ENCODE measurements around the gene RAB30.

Gene RAB30, protein sequence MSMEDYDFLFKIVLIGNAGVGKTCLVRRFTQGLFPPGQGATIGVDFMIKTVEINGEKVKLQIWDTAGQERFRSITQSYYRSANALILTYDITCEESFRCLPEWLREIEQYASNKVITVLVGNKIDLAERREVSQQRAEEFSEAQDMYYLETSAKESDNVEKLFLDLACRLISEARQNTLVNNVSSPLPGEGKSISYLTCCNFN
- 0.73 to 9.7 (median 3.1) reads per million in 17 experiments for total RNA-seq

DNA sequence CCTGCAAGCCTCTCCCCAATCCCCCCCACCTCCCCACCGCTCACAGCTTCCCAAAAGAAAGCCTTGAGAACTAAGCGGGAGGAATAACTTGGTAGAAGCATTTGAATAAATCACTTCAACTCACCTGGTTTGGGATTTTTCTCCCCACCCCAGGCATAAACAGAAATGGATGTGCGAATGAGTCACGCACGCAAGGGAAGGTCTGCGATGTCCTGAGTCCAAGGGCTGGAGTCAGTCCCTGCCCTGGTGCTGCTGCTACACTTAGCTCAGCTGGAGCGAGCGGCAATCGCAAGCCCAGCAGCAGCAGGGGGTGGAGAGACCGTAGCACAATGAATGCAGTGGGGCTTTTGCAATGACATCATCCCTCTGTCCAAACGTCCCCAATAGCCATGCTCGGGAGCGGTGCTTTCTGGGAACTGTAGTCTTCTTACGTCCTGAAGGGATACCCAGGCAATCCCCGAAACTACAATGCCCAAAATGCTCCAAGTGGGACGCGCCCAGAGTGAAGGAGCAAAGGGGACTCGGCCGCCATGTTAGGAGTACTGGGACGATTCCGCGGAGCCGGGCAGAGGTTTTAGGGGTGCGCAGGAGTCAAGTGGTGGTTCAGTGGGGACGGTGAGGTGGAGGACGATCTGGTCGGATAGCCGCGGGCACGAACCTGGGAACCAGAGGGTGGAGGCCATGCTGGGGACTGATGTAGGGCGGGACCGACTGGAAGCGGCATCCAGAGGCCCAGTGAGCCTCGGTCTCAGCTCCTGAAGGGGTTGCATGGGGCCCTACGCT is at the start of gene RAB30:
TSS of gene RAB30 (minus strand) at position 331 of the 783 bp plus-strand sequence. CDS start 74,581 bp downstream, outside the sequence.
- DNase-seq: peak; percentile 97 to 100 (median 98)

DNA sequence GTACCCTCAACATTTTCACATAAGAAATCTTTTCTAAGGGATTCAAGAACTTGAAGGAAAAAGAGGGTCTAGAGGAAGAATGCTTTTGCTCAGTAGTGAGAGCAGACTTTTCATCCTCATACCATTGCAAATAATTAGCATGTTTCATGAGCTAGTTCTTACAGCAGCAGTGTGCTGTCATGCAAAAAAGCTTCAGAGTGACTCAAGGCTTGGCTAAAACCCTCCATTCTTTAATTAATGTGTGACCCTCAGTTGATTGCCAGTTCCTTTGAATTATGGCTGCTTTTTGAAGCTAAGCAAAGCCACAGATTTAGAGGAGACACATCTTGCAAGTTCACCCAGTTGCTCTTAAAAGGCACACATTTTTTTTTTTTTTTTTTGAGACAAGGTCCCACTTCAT is 48.6 kb upstream of the RAB30 start:
- no peak for DNase-seq

GRCh38 chr11:83119216-83119615 is 47.5 kb upstream of the RAB30 start:
- no peak for DNase-seq

DNA sequence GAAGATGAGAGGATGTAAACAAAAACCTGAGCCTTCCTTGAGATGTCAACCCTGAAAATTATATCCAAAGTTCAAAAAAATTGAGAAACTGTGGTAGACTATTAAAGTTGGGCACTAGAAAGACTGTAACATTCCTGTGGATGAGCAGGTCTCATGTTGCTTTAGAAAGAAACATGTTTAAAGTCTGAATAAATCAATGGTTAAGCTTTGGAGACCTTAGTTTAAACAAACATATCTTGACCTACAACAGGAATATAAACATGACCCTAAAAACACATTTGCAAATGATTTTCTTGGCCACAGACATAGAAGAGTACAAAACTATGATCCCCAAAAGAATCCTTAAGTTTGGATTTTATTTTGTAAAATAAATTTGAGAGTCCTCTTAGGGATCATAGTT is 47.1 kb upstream of the RAB30 start:
- DNase-seq: no peak

GRCh38 chr11:83116015-83116641 is 44.4 kb upstream of the RAB30 start:
- peak in 1 of 4 experiments; percentile 19 for DNase-seq

DNA sequence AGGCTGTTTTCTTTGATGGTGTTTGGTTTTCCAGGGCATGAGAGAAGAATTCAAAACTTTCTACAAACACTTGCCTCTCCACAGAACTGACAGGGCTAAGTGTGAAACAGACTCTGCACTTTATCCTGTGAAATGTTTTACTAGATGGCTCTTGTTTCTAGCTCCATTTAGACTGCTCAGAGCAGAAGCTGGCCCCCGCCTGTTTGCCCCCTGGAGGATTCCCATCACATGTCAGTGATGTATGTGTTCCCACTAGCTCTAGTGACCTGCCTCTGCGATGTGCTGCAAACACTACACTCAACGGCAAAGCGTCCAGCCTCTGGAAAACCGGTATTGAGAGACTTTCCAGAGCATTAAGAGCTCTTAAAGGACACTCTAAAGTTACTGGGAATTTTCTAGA is 43.9 kb upstream of the RAB30 start:
- DNase-seq: no peak

GRCh38 chr11:83115026-83115425 is 43.3 kb upstream of the RAB30 start:
- no peak for DNase-seq

GRCh38 chr11:83112886-83113285 is 41.2 kb upstream of the RAB30 start:
- no peak for DNase-seq

DNA sequence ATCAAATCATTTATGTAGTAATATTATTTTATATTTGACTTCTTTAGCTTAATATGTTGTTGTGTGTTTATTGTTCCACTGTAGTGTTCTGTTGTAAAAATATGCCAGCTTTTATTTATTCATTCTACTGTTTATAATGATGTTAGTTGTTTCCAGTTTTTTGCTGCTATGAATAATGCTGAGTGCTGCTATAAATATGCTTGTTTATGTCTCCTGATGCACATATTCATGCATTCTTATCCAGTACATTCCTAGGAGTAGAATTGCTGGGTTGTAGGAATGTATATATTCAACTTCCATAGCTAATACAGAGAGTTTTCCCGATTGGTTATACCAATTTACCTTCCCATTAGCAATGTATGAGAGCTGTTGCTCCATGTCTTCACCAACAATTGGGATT is 33.5 kb upstream of the RAB30 start:
- DNase-seq: no peak

DNA sequence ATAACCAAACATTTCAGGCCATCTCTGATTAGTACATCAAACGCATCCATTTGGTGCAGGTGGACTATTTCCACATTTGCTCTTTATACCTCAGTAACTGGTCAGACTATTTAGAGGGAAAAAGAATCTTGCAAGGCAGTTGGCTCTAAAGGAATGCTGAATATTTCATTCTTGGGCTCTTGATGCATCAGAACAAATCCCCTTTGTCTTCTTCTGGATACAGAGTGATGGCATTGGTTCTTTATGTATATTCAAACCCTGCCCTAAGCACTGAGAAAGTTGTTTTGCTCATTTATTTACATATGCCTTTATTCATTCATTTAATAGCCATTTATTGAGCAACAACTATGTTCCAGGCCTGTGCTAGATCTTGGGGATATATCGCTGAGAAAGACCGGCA is 31.1 kb upstream of the RAB30 start:
- no peak for DNase-seq

- no peak for DNase-seq
Measured at GRCh38 chr11:83097429-83098075, 25.9 kb upstream of the RAB30 start.

GRCh38 chr11:83093634-83094033 is 21.9 kb upstream of the RAB30 start:
- DNase-seq: no peak

DNA sequence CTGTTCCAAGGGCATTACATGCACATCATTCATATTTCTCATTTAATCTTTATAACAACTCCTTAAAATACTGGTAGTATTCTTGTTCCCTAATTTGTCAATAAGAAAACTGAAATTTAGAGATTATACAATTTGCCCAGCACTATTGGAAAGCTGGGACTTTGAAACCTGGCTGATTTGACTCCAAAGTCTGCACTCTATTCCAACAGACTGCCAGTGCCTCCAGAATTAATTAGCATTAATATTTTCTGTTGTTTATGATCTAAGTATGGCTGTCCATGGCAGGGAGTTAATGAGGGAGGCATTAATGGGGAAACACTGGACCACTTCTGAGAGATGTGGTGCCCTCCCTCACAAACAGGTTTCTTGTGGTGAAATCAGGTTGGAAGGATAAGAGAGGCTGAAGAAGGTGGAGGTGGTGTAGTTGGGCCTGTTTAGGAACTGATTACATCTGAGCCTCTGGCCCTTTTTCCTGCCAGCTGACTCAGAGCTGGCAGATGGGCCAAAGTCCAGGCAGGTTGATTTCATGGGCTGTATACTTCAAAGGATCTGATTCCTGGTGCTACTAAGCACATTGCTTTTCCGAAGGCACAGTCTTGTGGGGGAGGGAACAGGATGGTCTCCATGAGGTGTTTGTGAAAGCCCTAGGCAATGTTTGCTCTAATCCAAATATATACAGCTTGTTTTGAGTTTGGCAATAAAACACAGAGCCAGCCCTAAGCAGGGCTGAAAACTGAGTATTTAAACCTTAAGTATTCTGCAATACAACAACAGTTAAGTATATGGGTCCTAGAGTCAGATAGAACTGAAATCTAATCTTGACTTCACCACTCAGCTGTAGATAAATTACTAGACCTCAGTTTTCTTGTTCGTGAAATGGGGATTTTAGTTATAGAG is 21.0 kb upstream of the RAB30 start:
- DNase-seq: no peak

- no peak for DNase-seq
Measured at GRCh38 chr11:83088965-83089364, 17.3 kb upstream of the RAB30 start.

DNA sequence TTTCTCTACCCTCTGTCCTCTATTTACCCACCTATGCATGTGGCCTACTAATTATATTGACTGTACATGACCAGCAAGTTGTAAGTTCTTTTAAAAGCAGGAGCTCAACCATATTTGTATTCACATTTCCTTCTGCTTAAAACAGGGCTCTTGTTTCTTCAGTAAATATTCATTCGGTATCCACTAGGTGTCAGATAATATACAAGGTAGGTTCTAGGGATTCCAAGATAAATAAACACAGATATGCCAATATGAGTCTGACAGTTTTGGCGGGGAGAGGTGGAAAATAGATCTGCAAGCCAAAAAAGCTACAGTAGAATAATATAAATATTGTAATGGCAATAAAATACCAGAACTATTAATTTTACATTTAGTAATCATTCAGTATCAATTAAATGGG is 15.3 kb upstream of the RAB30 start:
- peak in 1 of 4 experiments; percentile 8 for DNase-seq

DNA sequence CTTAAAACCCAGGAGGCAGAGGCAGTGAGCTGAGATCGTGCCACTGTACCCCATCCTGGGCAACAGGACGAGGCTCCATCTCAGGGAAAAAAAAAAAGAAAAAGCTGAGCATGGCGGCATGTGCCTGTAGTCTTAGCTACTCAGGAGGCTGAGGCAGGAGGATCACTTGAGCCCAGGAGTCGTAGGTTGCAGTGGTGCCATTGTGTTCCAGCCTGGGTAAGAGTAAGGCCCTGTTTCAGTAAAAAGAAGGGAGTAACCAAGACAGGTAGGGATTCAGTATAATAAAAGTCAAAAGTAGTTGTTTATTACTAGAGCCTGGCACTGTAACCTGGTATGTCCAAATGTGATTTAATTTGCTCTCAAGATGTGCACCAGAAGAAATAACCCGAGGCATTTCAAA is 8.1 kb upstream of the RAB30 start:
- DNase-seq: no peak

GRCh38 chr11:83078269-83078668 is 6.6 kb upstream of the RAB30 start:
- no peak for DNase-seq

- no peak for DNase-seq
Measured at GRCh38 chr11:83073884-83074283, 2.2 kb upstream of the RAB30 start.

DNA sequence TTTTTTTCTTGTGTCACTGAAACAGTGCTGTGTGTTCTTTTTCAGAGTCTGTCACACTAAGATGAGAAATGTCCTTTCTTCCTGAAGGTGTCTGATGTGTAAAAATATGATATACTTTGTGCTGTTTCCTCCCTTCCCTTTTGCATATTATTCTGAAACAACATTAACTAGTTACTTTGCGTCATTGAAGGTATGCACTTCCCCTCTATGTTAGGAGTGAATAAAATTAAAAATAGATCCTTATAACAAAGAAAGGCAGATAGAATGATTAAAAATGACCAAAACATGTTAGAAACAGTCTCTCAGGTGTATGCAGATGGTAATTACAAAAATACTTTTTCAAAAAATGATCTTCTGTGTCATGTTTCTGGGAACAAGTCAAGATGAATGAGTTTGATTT is 1.6 kb upstream of the RAB30 start:
- no peak for DNase-seq

DNA sequence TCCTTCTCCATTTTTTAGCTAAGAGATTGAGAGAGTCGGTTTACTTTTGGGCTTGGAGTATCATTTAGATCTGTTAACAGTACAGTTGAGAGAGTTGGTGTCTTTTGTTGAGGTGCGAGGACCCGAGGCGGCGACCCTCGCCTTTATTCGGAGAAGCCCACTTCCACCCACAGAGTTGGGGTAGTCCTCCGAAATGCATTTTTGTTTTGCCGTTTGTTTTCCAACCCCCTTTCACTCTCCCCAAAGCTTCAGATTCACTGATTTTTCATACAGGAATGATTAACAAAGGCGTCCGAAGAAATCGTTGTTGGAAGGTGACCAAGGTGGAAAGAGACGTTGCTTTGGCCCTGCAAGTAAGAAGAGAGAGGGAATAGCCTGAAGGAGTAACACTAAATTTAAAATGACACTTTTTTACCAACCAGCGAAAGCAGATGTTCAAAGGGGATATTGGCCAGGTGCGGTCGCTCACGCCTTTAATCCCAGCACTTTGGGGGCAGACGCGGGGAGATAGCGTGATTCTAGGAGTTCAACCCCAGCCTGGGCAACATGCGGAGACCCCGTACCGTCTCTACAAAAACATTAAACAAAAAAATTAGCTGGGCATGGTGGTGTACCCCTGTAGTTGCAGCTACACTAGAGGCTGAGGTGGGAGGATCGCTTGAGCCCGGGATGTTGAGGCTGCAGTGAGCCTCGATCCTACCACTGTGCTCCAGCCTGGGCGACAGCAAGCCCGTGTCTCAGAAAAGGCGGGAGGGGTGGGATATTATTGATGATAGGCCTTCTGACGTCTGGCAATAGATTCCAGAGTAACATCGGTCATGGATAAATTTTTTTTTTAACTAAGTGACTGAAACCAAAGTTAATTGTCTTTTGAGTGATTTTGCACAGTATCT is 899 bp upstream of the RAB30 start:
- peak in 1 of 4 experiments; percentile 9 for DNase-seq

Data from suppressor macrophage (primary cell).